Kidney epithelial cell (primary cell): ENCODE measurements around the gene AFF4. TPM values are rescaled to one million over a fixed set of nuclear protein-coding genes. Genes with fewer than 3 reads are reported as not detected.

Experiments used
- DNase-seq: peaks from one replicate; pipeline ENCODE4 v3.0.0-alpha.2; 2010; ENCODE audit warnings: low read depth
- H3K27me3 ChIP-seq: 2 replicates; pipeline ENCODE4 v1.6.0; 2011; ENCODE audit warnings: low read length; ENCODE audit not compliant: control insufficient read depth, insufficient read depth
- H3K36me3 ChIP-seq: 2 replicates; pipeline ENCODE4 v1.5.1; 2011; ENCODE audit warnings: low read length; ENCODE audit not compliant: control insufficient read depth, insufficient read depth
- H3K4me3 ChIP-seq: 2 replicates; pipeline ENCODE4 v1.5.1; 2011; ENCODE audit warnings: low read depth, mild to moderate bottlenecking, control low read depth, low read length
- CTCF ChIP-seq: IDR thresholded peaks from 2 replicates; pipeline ENCODE4 v1.5.1; 2011; ENCODE audit warnings: mild to moderate bottlenecking, moderate library complexity, low read length, control low read depth, inconsistent platforms; ENCODE audit not compliant: insufficient read depth, poor library complexity, severe bottlenecking
- total RNA-seq: library from RNA; depleted of rRNA; stranded (reverse); fragments of >200 nt; gene quantifications from 2 replicates; pipeline ENCODE4 v1.2.3, GENCODE V29; 2015

Gene AFF4
- total RNA-seq, 1 donor from 2014 or later, result 69.0 TPM

- peaks cover 3% of the 10 kb centered on the region for H3K36me3 ChIP-seq
- no peak for TF ChIP-seq CTCF
- H3K4me3 ChIP-seq, result no peak overlapping the region
- no peaks in the 10 kb centered on the region for H3K27me3 ChIP-seq
- DNase-seq, result no peak
Measured at GRCh38 chr5:132889501-132889900, 73.9 kb downstream of the AFF4 start.

GRCh38 chr5:132887283-132887682, 76.2 kb downstream of the AFF4 start:
- H3K36me3 ChIP-seq, result peaks cover 2% of the 10 kb centered on the region

GRCh38 chr5:132886064-132886823, 77.2 kb downstream of the AFF4 start:
- no peak for DNase-seq
- no peaks in the 10 kb centered on the region for H3K27me3 ChIP-seq
- H3K36me3 ChIP-seq, result peaks cover 2% of the 10 kb centered on the region
- TF ChIP-seq CTCF, result no peak
- no peak overlapping the region for H3K4me3 ChIP-seq

More at GRCh38 chr5:132887283-132887682, 76.2 kb downstream of the AFF4 start:
- DNase-seq, result no peak
- H3K4me3 ChIP-seq, result no peak overlapping the region
- H3K27me3 ChIP-seq, result no peaks in the 10 kb centered on the region
- TF ChIP-seq CTCF, result no peak

GRCh38 chr5:132884548-132884947, 78.9 kb downstream of the AFF4 start:
- Histone ChIP-seq H3K4me3 (no peak overlapping the region), H3K36me3 (peaks cover 2% of the 10 kb centered on the region), H3K27me3 (no peaks in the 10 kb centered on the region)
- no peak for DNase-seq
- no peak for TF ChIP-seq CTCF

- H3K27me3 ChIP-seq, result no peaks in the 10 kb centered on the region
- DNase-seq, result peak; percentile 28
- peak; percentile 64 for TF ChIP-seq CTCF
- H3K36me3 ChIP-seq, result peaks cover 2% of the 10 kb centered on the region
- H3K4me3 ChIP-seq, result no peak overlapping the region
Measured at GRCh38 chr5:132883261-132883834, 80.1 kb downstream of the AFF4 start.
